ENCODE results near the gene CYP2A6.
"Not testable (repeated sequence)": the region's sequence is repeated elsewhere in the genome, so short reads cannot be mapped to it uniquely, and the experiment has no call there.

The CYP2A6 gene

GRCh38 chr19:40842997-40843652 is 7.1 kb downstream of the CYP2A6 start:
- DNase-seq, result not testable (repeated sequence)

GRCh38 chr19:40842012-40842411 is 8.2 kb downstream of the CYP2A6 start:
- DNase-seq, result not testable (repeated sequence)

GRCh38 chr19:40838477-40838876 is 11.8 kb downstream of the CYP2A6 start:
- DNase-seq, result not testable (repeated sequence)

GRCh38 chr19:40836754-40837429 is 13.4 kb downstream of the CYP2A6 start:
- DNase-seq, result no peak

- DNase-seq, result not testable (repeated sequence)
These were observed 16.3 kb downstream of the CYP2A6 start for GRCh38 chr19:40833728-40834533.

- not testable (repeated sequence) for DNase-seq
These were observed 17.8 kb downstream of the CYP2A6 start for GRCh38 chr19:40832431-40832790.

- DNase-seq, result no peak
These were observed 18.5 kb downstream of the CYP2A6 start for GRCh38 chr19:40831502-40832430.

GRCh38 chr19:40830741-40831140 is 19.5 kb downstream of the CYP2A6 start:
- DNase-seq, result not testable (repeated sequence)

- DNase-seq, result no peak
These were observed 21.0 kb downstream of the CYP2A6 start for GRCh38 chr19:40829205-40829604.

GRCh38 chr19:40827386-40828247 is 22.6 kb downstream of the CYP2A6 start:
- DNase-seq, result no peak

GRCh38 chr19:40826699-40827385 is 23.4 kb downstream of the CYP2A6 start:
- not testable (repeated sequence) for DNase-seq

- not testable (repeated sequence) for DNase-seq
These were observed 23.9 kb downstream of the CYP2A6 start for GRCh38 chr19:40826312-40826698.

GRCh38 chr19:40825460-40826095 is 24.7 kb downstream of the CYP2A6 start:
- DNase-seq, result not testable (repeated sequence)

- DNase-seq, result not testable (repeated sequence)
These were observed 25.3 kb downstream of the CYP2A6 start for GRCh38 chr19:40824916-40825315.

GRCh38 chr19:40822704-40823553 is 27.3 kb downstream of the CYP2A6 start:
- DNase-seq, result not testable (repeated sequence)

GRCh38 chr19:40822161-40822560 is 28.1 kb downstream of the CYP2A6 start:
- DNase-seq, result no peak

GRCh38 chr19:40819479-40820234 is 30.6 kb downstream of the CYP2A6 start:
- peak; percentile 31 for DNase-seq
